Ovary (tissue), 3 donors: ENCODE results near the gene TCF7.

Source experiments
- EP300 ChIP-seq: sonication (generic); formaldehyde crosslinking; IDR thresholded peaks from one replicate; pipeline ENCODE4 v1.6.1; 2017; ENCODE audit warnings: antibody characterized with exemption
- POLR2A ChIP-seq: fragments of 450-650 bp; IDR thresholded peaks from one replicate; pipeline ENCODE4 v1.6.1; 2017; ENCODE audit warnings: antibody characterized with exemption, mild to moderate bottlenecking, moderate library complexity
- TF ChIP-seq, protein P1 (sequence below), 3 donors: fragments of 450-650 bp in 2 of 3; fragments of 200-600 bp in 1 of 3; IDR thresholded peaks; one replicate each; pipeline versions ENCODE4 v1.5.1 to v1.8.0; 2016 to 2022; ENCODE audit warnings: antibody characterized with exemption in 3 of 3, mild to moderate bottlenecking in 1 of 3
- donor health status: DM: no; HTN: no; CAD: no.

DNA sequence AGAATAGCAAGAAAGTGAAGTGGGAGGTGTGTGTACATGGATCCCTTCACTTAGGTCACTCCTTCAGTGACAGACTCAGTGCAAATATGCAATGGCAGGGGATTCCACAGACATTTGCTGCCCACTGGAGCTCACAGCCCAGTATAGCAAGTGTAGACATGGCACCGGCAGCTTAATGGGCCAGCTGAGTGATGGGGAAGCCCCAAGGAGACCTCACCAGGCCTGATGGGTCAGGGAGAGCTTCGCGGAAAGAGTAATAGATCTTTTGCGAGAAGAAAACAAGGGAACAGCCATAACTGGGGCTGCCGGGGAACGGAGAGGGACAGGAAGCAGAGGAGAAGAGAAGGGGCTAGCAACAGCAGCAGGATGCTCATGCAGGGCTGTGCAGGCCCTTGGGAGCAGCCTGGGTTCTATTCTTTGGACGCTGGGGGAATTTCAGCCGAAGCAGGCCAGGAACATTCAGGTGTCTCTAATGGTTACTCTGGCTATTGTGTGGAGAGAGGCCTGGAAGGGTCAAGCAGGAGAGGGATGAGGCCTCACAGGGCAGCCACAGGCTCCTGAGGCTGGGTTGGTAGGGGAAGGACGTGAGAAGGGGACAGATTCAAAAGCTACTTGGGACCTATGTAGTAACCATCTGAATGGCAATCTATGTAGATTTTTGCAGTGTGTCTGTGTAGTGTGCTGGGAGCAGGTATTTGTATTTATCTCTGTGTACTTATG is 27.0 kb downstream of the TCF7 start:
- TF ChIP-seq, protein P1, sequence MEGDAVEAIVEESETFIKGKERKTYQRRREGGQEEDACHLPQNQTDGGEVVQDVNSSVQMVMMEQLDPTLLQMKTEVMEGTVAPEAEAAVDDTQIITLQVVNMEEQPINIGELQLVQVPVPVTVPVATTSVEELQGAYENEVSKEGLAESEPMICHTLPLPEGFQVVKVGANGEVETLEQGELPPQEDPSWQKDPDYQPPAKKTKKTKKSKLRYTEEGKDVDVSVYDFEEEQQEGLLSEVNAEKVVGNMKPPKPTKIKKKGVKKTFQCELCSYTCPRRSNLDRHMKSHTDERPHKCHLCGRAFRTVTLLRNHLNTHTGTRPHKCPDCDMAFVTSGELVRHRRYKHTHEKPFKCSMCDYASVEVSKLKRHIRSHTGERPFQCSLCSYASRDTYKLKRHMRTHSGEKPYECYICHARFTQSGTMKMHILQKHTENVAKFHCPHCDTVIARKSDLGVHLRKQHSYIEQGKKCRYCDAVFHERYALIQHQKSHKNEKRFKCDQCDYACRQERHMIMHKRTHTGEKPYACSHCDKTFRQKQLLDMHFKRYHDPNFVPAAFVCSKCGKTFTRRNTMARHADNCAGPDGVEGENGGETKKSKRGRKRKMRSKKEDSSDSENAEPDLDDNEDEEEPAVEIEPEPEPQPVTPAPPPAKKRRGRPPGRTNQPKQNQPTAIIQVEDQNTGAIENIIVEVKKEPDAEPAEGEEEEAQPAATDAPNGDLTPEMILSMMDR (IDR thresholded peaks at IDR 0.05) = no peak
- TF ChIP-seq EP300 (no peak), POLR2A (no peak)
